ENCODE results near the gene SMLR1. TPM values are rescaled to one million over a fixed set of nuclear protein-coding genes. Genes with fewer than 3 reads are reported as not detected.

SMLR1 gene
- total RNA-seq, 1 donor from 2014 or later, result not detected

- Histone ChIP-seq H3K4me3 (no peak overlapping the region), H3K36me3 (peaks cover 43% of the 10 kb centered on the region), H3K27me3 (ENCODE audit: low read depth) (no peaks in the 10 kb centered on the region), H3K27ac (no peak overlapping the region), H3K9me3 (no peaks in the 10 kb centered on the region), H3K4me1 (no peaks in the 10 kb centered on the region)
- intact Hi-C loops (cut with DNase I), result no loop called here
- ATAC-seq (no peak), DNase-seq (no peak)
- no peak for TF ChIP-seq CTCF (IDR thresholded peaks at IDR 0.05)
Observed at GRCh38 chr6:130865793-130866192, 38.6 kb downstream of the SMLR1 start.

DNA sequence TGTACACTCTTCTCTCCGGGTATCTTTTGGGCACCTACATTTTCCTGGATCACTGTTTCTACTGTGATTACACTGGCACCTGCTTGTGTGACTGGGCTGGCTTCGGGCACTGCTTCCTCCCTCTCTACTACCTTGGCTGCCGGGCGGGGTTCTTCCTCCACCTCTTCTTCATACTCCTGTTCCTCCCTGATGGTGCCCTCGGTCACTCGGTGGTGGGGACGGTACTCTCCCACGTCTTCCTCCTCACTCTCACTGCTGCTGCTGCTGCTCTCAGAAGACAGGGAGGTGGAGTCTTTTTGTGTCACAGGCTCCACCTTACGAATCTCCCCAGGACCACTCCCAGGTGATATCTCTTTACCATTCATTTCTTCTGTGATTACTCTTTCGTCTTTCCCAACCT lies 42.5 kb downstream of the SMLR1 start:
- H3K36me3 ChIP-seq, result peaks cover 29% of the 10 kb centered on the region
- TF ChIP-seq CTCF (IDR thresholded peaks at IDR 0.05), result no peak
- H3K27me3 ChIP-seq (ENCODE audit: low read depth), result no peaks in the 10 kb centered on the region
- ATAC-seq (no peak), DNase-seq (no peak)
- H3K4me3 ChIP-seq, result no peak overlapping the region
- no peaks in the 10 kb centered on the region for H3K4me1 ChIP-seq
- no peaks in the 10 kb centered on the region for H3K9me3 ChIP-seq
- no peak overlapping the region for H3K27ac ChIP-seq
- intact Hi-C loops (cut with DNase I), result no loop called here

GRCh38 chr6:130870179-130870880 lies 43.1 kb downstream of the SMLR1 start:
- H3K27ac ChIP-seq, result no peak overlapping the region
- no peaks in the 10 kb centered on the region for H3K4me1 ChIP-seq
- intact Hi-C loops (cut with DNase I), result no loop called here
- peaks cover 23% of the 10 kb centered on the region for H3K36me3 ChIP-seq
- DNase-seq (no peak), ATAC-seq (no peak)
- no peak for TF ChIP-seq CTCF (IDR thresholded peaks at IDR 0.05)
- H3K9me3 ChIP-seq, result no peaks in the 10 kb centered on the region
- H3K4me3 ChIP-seq, result no peak overlapping the region
- no peaks in the 10 kb centered on the region for H3K27me3 ChIP-seq (ENCODE audit: low read depth)

DNA sequence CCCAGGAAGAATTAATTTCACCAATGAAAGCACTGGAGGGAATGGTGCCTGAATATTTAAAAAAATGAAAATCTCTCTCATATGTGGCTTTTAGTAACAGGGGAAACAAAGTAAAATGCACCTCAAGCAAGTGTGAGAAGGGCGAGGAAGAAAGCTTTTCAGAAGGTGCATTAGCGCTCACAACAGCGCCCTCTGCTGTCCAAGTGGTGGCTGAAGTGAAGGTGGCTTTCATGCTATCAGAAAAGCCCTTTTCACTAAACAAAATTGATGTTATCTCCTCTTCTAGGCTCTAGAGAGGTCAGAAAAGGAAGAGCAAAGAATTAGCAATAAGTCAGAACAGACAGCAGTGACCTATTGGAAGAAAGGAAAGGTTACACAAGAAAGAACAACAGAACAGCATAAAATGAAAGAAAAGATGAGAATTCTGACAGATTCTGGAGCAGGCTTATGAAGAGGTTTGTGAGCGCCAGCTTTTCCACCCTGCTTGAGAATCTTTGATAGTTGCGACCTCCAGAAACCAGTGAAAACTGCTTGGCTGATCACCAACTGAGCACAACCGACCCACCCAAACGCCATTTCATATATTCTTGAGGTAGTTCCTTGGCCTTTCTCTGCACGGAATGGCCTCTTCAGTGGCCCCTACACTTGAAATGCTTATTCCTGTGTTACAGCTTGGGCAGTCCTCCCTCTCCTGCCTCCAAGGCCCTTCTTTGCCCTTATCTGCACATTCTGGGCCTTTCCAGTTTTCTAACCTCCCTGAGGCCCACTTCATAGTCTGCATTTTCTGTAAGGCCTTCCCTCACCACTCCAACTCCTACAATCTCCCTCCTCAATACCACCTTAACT lies 45.3 kb downstream of the SMLR1 start:
- Histone ChIP-seq H3K4me1 (no peaks in the 10 kb centered on the region), H3K36me3 (peaks cover 15% of the 10 kb centered on the region), H3K9me3 (no peaks in the 10 kb centered on the region), H3K27me3 (ENCODE audit: low read depth) (no peaks in the 10 kb centered on the region), H3K4me3 (no peak overlapping the region), H3K27ac (no peak overlapping the region)
- ATAC-seq (peak in 1 of 2 donors; percentile 67), DNase-seq (peak; percentile 73)
- peak; percentile 87 for TF ChIP-seq CTCF (IDR thresholded peaks at IDR 0.05)
- intact Hi-C loops (cut with DNase I), result no loop called here

DNA sequence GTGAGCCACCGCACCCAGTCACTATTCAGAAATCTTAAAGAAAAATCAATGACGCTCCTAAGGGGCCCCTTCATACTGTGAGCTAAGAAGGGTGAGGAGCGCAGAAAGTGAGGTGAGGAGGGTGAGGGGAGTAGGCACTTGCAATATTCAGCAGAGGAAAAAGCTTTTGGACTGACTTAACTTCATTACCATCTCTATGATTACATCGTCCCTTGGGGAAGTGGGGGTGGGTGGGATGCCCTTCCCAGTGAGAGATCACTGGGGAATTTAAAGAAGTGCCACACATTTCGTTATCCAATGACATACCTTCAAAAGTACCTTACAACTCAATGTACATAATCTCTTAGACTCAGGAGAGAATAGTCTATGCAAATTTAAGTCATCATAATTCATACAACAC lies 46.5 kb downstream of the SMLR1 start:
- H3K4me3 ChIP-seq, result no peak overlapping the region
- intact Hi-C loops (cut with DNase I), result no loop called here
- no peaks in the 10 kb centered on the region for H3K4me1 ChIP-seq
- H3K27ac ChIP-seq, result no peak overlapping the region
- H3K27me3 ChIP-seq (ENCODE audit: low read depth), result no peaks in the 10 kb centered on the region
- ATAC-seq (no peak), DNase-seq (no peak)
- H3K9me3 ChIP-seq, result no peaks in the 10 kb centered on the region
- TF ChIP-seq CTCF (IDR thresholded peaks at IDR 0.05), result no peak
- H3K36me3 ChIP-seq, result peaks cover 14% of the 10 kb centered on the region

All from lower lobe of right lung (tissue), 2 donors.